Activated B cell treated with CpG ODN at 0.5 μM for 24 hours (primary cell): ENCODE data around the gene TCOF1. TPM values are rescaled to one million over a fixed set of nuclear protein-coding genes. Genes with fewer than 3 reads are reported as not detected.
A peak's percentile ranks its signal among the peaks of the same experiment; 100 is the strongest.

ENCODE experiments used
- ATAC-seq: fragments of 200-7000 bp; cut with Tn5 transposase; one replicate; pipeline ENCODE4 v1.10.0; 2021; ENCODE audit warnings: low read depth, mild to moderate bottlenecking, moderate library complexity
- CTCF ChIA-PET: fragments of 350-600 bp; sonication (Branson Sonifier 250); formaldehyde crosslinking; loops from one replicate; lab custom pipeline; 2021; ENCODE audit warnings: antibody characterized with exemption; lab: Charles Lee
- POLR2A ChIA-PET: fragments of 350-600 bp; sonication (Branson Sonifier 250); formaldehyde crosslinking; loops from one replicate; lab custom pipeline; 2021; ENCODE audit warnings: antibody characterized with exemption; lab: Charles Lee
- DNase-seq: peaks from one replicate; pipeline ENCODE4 v3.0.0; 2022
- H3K27ac Mint-ChIP-seq: one replicate; pipeline ENCODE4 v1.8.0; 2020; ENCODE audit warnings: mixed read lengths
- H3K27me3 Mint-ChIP-seq: one replicate; pipeline ENCODE4 v1.8.0; 2021; ENCODE audit warnings: mixed read lengths
- H3K36me3 Mint-ChIP-seq: one replicate; pipeline ENCODE4 v1.8.0; 2021; ENCODE audit warnings: low read depth, mixed read lengths
- H3K4me1 Mint-ChIP-seq: one replicate; pipeline ENCODE4 v1.8.0; 2021; ENCODE audit warnings: mixed read lengths
- H3K4me3 Mint-ChIP-seq: one replicate; pipeline ENCODE4 v1.8.0; 2020; ENCODE audit warnings: mild to moderate bottlenecking, mixed read lengths
- H3K9me3 Mint-ChIP-seq: one replicate; pipeline ENCODE4 v1.8.0; 2020; ENCODE audit warnings: mixed read lengths
- intact Hi-C: fragments of 100-400 bp; cut with micrococcal nuclease; formaldehyde crosslinking; loops from one replicate; pipeline ENCODE4 v1.15.1; 2024
- total RNA-seq: library from RNA; stranded (reverse); gene quantifications from 2 replicates; pipeline ENCODE4 v1.2.3, GENCODE V29; 2022
- TF ChIP-seq, protein P1 (sequence below): fragments of 200-600 bp; IDR thresholded peaks from one replicate; pipeline ENCODE4 v1.8.0; 2022; ENCODE audit warnings: antibody characterized with exemption, mild to moderate bottlenecking

Gene TCOF1
- total RNA-seq, 1 donor from 2014 or later = 76.1 TPM

- peak; percentile 6 for ATAC-seq
- POLR2A ChIA-PET = interaction anchor here (0.5 to 30.4 kb wide), 21 partner anchors 12 to 717 kb away, joined by 3 to 2478 read pairs (median 5); partner anchors contain the start of genes CD74, DCTN4, RPS14 and TCOF1
Measured at GRCh38 chr5:150399524-150400211, 42.2 kb downstream of the TCOF1 start.

DNA sequence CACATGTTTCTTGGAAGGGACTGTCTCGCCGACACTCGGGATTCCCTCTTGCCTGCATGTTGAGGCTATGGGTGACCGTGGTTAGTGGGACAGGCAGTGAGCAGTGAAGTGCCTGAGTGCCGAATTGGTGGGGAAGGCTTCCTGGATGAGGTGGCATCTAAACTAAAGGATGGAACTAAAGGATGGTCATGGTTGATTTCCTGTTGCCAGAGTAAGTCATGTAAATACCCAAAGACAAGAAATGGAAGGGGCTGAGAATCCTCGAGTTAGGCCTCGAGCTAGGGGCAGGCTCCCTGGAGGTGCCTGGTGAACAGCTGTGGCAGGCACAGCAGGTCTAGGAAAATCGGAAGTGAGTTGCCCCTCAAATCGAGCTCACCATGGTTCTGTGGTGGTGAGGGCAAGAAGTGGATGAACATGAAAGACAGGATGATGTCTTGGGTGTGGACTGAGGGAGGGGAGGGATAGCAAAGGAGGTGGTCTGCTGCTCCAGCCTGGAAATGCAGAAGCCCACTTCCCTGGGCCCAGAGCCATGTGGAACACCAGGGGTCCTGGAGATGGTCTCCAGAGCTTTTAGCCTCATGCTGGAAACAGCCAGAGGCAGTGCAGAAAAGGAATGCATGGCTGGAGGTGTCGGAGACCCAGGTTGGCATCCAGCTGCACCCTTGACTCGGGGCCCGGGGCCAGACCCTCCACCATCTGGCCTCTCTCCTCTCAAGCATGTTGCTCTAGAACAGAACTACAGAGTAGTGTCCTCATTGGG is 43.0 kb downstream of the TCOF1 start:
- CTCF ChIA-PET = interaction anchor here (10.0 kb wide), 1 partner anchor 33 kb away, joined by 175 read pairs; no protein-coding TSS in a partner anchor

More at GRCh38 chr5:150399524-150400211, 42.2 kb downstream of the TCOF1 start:
- Mint-ChIP-seq H3K9me3 (no peaks in the 10 kb centered on the region), H3K27ac (peak overlapping the region; percentile 80), H3K36me3 (peaks cover 88% of the 10 kb centered on the region), H3K27me3 (no peaks in the 10 kb centered on the region), H3K4me3 (peak overlapping the region; percentile 55), H3K4me1 (peaks cover 50% of the 10 kb centered on the region)
- CTCF ChIA-PET = interaction anchor here (2.3 to 10.0 kb wide), 3 partner anchors 7 to 50 kb away, joined by 9 to 175 read pairs (median 21); partner anchors contain the start of gene RPS14
- intact Hi-C loops = loop anchor here (2.0 kb wide), 1 partner anchor 43 kb away; the partner anchor contains the start of gene TCOF1
- no peak for DNase-seq
- TF ChIP-seq, protein P1, sequence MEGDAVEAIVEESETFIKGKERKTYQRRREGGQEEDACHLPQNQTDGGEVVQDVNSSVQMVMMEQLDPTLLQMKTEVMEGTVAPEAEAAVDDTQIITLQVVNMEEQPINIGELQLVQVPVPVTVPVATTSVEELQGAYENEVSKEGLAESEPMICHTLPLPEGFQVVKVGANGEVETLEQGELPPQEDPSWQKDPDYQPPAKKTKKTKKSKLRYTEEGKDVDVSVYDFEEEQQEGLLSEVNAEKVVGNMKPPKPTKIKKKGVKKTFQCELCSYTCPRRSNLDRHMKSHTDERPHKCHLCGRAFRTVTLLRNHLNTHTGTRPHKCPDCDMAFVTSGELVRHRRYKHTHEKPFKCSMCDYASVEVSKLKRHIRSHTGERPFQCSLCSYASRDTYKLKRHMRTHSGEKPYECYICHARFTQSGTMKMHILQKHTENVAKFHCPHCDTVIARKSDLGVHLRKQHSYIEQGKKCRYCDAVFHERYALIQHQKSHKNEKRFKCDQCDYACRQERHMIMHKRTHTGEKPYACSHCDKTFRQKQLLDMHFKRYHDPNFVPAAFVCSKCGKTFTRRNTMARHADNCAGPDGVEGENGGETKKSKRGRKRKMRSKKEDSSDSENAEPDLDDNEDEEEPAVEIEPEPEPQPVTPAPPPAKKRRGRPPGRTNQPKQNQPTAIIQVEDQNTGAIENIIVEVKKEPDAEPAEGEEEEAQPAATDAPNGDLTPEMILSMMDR = no peak

GRCh38 chr5:150401076-150401375 is 43.5 kb downstream of the TCOF1 start:
- TF ChIP-seq, protein P1 = no peak
- H3K4me1 Mint-ChIP-seq = peaks cover 57% of the 10 kb centered on the region
- H3K9me3 Mint-ChIP-seq = no peaks in the 10 kb centered on the region
- H3K4me3 Mint-ChIP-seq = no peak overlapping the region
- no peaks in the 10 kb centered on the region for H3K27me3 Mint-ChIP-seq
- ATAC-seq (no peak), DNase-seq (no peak)
- intact Hi-C loops = loop anchor here (1.0 kb wide), 1 partner anchor 8 kb away; no protein-coding TSS in a partner anchor
- ChIA-PET POLR2A (interaction anchor here (0.5 to 30.4 kb wide), 6 partner anchors 25 to 724 kb away, joined by 3 to 2478 read pairs (median 5); partner anchors contain the start of genes CD74 and RPS14), CTCF (interaction anchor here (10.0 kb wide), 1 partner anchor 33 kb away, joined by 175 read pairs; no protein-coding TSS in a partner anchor)
- H3K27ac Mint-ChIP-seq = peak overlapping the region; percentile 80
- peaks cover 87% of the 10 kb centered on the region for H3K36me3 Mint-ChIP-seq

More for the DNA sequence above, 43.0 kb downstream of the TCOF1 start:
- POLR2A ChIA-PET = interaction anchor here (0.7 to 30.4 kb wide), 9 partner anchors 26 to 718 kb away, joined by 3 to 2478 read pairs (median 5); partner anchors contain the start of genes CD74 and RPS14
- Mint-ChIP-seq H3K27me3 (no peaks in the 10 kb centered on the region), H3K9me3 (no peaks in the 10 kb centered on the region), H3K36me3 (peaks cover 88% of the 10 kb centered on the region), H3K4me1 (peaks cover 54% of the 10 kb centered on the region), H3K4me3 (peak overlapping the region; percentile 28), H3K27ac (peak overlapping the region; percentile 80)
- no peak for DNase-seq
- ATAC-seq = no peak
- TF ChIP-seq, protein P1 = no peak
- intact Hi-C loops = loop anchor here (1.0 kb wide), 1 partner anchor 9 kb away; no protein-coding TSS in a partner anchor

DNA sequence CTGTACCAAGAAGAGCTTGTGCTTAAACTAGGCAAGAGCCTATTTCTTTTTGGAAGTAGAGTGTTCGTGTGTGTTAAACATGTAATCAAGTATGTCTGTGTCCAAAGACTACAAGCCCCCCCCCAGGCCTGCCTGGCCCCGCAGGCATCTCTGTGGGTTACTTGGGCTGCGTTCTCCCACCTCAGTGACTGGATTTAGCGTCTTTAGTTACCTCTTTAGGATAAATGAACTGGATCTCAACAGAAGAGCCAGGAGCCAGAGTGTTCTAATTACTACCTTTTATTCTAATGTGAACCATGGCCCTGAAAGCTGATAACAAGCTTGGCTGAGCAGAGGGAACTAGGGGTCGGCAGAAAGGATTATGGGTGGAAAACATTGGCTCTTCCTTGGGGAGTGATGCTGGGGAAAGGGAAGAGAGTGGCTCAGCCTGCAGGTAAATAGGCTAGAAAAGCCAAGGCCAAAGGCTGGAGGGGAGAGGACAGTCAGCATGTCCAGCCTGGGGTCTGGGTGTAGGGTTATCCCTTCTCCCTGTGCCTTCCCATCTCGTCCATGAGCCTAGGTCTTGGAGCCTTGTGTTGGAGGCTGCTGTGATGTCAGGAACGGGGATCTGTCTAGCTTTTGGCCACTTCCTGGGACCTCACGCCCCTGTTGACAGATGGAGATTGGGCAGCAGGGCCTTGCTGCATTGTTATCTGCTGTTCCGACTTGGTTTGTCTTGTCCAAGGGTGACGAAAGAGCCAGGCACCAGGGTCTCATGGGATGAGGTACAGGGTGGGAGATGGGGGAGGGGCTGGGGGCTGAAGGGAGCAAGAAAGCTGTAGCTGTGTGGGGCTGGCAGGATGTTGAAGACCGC is 44.1 kb downstream of the TCOF1 start:
- H3K4me1 Mint-ChIP-seq = peaks cover 61% of the 10 kb centered on the region
- POLR2A ChIA-PET = interaction anchor here (0.5 to 30.4 kb wide), 6 partner anchors 25 to 724 kb away, joined by 3 to 2478 read pairs (median 5); partner anchors contain the start of genes CD74 and RPS14
- no peak for DNase-seq
- TF ChIP-seq, protein P1 = no peak
- H3K4me3 Mint-ChIP-seq = peak overlapping the region; percentile 16
- intact Hi-C loops = loop anchor here (1.0 kb wide), 1 partner anchor 8 kb away; no protein-coding TSS in a partner anchor
- CTCF ChIA-PET = interaction anchor here (10.0 kb wide), 1 partner anchor 32 kb away, joined by 175 read pairs; no protein-coding TSS in a partner anchor
- H3K9me3 Mint-ChIP-seq = no peaks in the 10 kb centered on the region
- ATAC-seq = no peak
- no peaks in the 10 kb centered on the region for H3K27me3 Mint-ChIP-seq
- H3K36me3 Mint-ChIP-seq = peaks cover 87% of the 10 kb centered on the region
- H3K27ac Mint-ChIP-seq = peak overlapping the region; percentile 80
